Activated CD4-positive, alpha-beta memory T cell treated with anti-CD3 and anti-CD28 coated beads for 36 hours (primary cell): ENCODE data around the gene IMPG2. TPM values are rescaled to one million over a fixed set of nuclear protein-coding genes. Genes with fewer than 3 reads are reported as not detected.

Experiments
- CTCF ChIA-PET: fragments of 350-600 bp; sonication (Branson Sonifier 250); formaldehyde crosslinking; loops from one replicate; lab custom pipeline; 2021; ENCODE audit warnings: antibody characterized with exemption, inconsistent platforms; lab: Charles Lee
- POLR2A ChIA-PET: fragments of 350-600 bp; sonication (Branson Sonifier 250); formaldehyde crosslinking; loops from one replicate; lab custom pipeline; 2021; ENCODE audit warnings: antibody characterized with exemption; lab: Charles Lee
- DNase-seq: peaks from one replicate; pipeline ENCODE4 v3.0.0-alpha.2; 2020
- H3K27ac Mint-ChIP-seq: one replicate; pipeline ENCODE4 v1.8.0; 2021; ENCODE audit warnings: mixed read lengths
- H3K27me3 Mint-ChIP-seq: one replicate; pipeline ENCODE4 v1.8.0; 2021; ENCODE audit warnings: mixed read lengths
- H3K36me3 Mint-ChIP-seq: one replicate; pipeline ENCODE4 v1.8.0; 2021; ENCODE audit warnings: mixed read lengths
- H3K4me1 Mint-ChIP-seq: one replicate; pipeline ENCODE4 v1.8.0; 2021; ENCODE audit warnings: low read depth, mixed read lengths
- H3K4me3 Mint-ChIP-seq: one replicate; pipeline ENCODE4 v1.8.0; 2021; ENCODE audit warnings: mild to moderate bottlenecking, mixed read lengths
- H3K9me3 Mint-ChIP-seq: one replicate; pipeline ENCODE4 v1.8.0; 2021; ENCODE audit warnings: mixed read lengths
- intact Hi-C: fragments of 100-400 bp; cut with micrococcal nuclease; formaldehyde crosslinking; loops from one replicate; pipeline ENCODE4 v1.15.1; 2023
- total RNA-seq, 2 experiments: library from RNA; stranded (reverse); gene quantifications; one replicate each; pipeline ENCODE4 v1.2.3, GENCODE V29; 2021

Gene IMPG2
- total RNA-seq, 2 experiments from 2014 or later, result 0.10 to 0.12 TPM

- H3K4me1 Mint-ChIP-seq, result no peaks in the 10 kb centered on the region
- ChIA-PET CTCF (interaction anchor here (1.4 kb wide), 1 partner anchor 124 kb away, joined by 3 read pairs; no protein-coding TSS in a partner anchor), POLR2A (no interaction called here)
- H3K27ac Mint-ChIP-seq, result no peak overlapping the region
- intact Hi-C loops, result no loop called here
- H3K27me3 Mint-ChIP-seq, result peaks cover 5% of the 10 kb centered on the region
- H3K36me3 Mint-ChIP-seq, result no peaks in the 10 kb centered on the region
- DNase-seq, result no peak
- no peaks in the 10 kb centered on the region for H3K9me3 Mint-ChIP-seq
- no peak overlapping the region for H3K4me3 Mint-ChIP-seq
Observed at GRCh38 chr3:101193957-101194356, 126.4 kb downstream of the IMPG2 start.

- Mint-ChIP-seq H3K4me3 (no peak overlapping the region), H3K27ac (no peak overlapping the region), H3K36me3 (no peaks in the 10 kb centered on the region), H3K9me3 (no peaks in the 10 kb centered on the region), H3K4me1 (no peaks in the 10 kb centered on the region), H3K27me3 (peaks cover 4% of the 10 kb centered on the region)
- POLR2A ChIA-PET, result no interaction called here
- CTCF ChIA-PET, result interaction anchor here (1.2 kb wide), 2 partner anchors 9 to 120 kb away, joined by 3 to 4 read pairs; no protein-coding TSS in a partner anchor
- no peak for DNase-seq
- intact Hi-C loops, result no loop called here
Observed at GRCh38 chr3:101189796-101190195, 130.6 kb downstream of the IMPG2 start.

GRCh38 chr3:101189176-101189575 is 131.2 kb downstream of the IMPG2 start:
- ChIA-PET POLR2A (no interaction called here), CTCF (interaction anchor here (1.2 kb wide), 1 partner anchor 8 kb away, joined by 3 read pairs; no protein-coding TSS in a partner anchor)
- Mint-ChIP-seq H3K4me3 (no peak overlapping the region), H3K27me3 (peaks cover 4% of the 10 kb centered on the region), H3K4me1 (no peaks in the 10 kb centered on the region), H3K36me3 (no peaks in the 10 kb centered on the region), H3K9me3 (no peaks in the 10 kb centered on the region), H3K27ac (no peak overlapping the region)
- intact Hi-C loops, result no loop called here
- DNase-seq, result no peak

- CTCF ChIA-PET, result interaction anchor here (0.6 kb wide), 1 partner anchor 172 kb away, joined by 3 read pairs; no protein-coding TSS in a partner anchor
- Mint-ChIP-seq H3K4me1 (no peaks in the 10 kb centered on the region), H3K36me3 (no peaks in the 10 kb centered on the region), H3K27me3 (peaks cover 4% of the 10 kb centered on the region), H3K9me3 (no peaks in the 10 kb centered on the region), H3K27ac (no peak overlapping the region), H3K4me3 (no peak overlapping the region)
- intact Hi-C loops, result no loop called here
- POLR2A ChIA-PET, result no interaction called here
- DNase-seq, result no peak
Observed at GRCh38 chr3:101185341-101185740, 135.0 kb downstream of the IMPG2 start.

- CTCF ChIA-PET, result no interaction called here
- Mint-ChIP-seq H3K36me3 (no peaks in the 10 kb centered on the region), H3K4me3 (no peak overlapping the region), H3K9me3 (no peaks in the 10 kb centered on the region), H3K27me3 (peaks cover 3% of the 10 kb centered on the region), H3K27ac (no peak overlapping the region), H3K4me1 (no peaks in the 10 kb centered on the region)
- DNase-seq, result no peak
- POLR2A ChIA-PET, result no interaction called here
- intact Hi-C loops, result no loop called here
Observed at GRCh38 chr3:101184111-101184510, 136.3 kb downstream of the IMPG2 start.

GRCh38 chr3:101183151-101183550 is 137.2 kb downstream of the IMPG2 start:
- CTCF ChIA-PET, result no interaction called here
- intact Hi-C loops, result no loop called here
- no peaks in the 10 kb centered on the region for H3K36me3 Mint-ChIP-seq
- H3K4me3 Mint-ChIP-seq, result no peak overlapping the region
- no peak for DNase-seq
- H3K4me1 Mint-ChIP-seq, result no peaks in the 10 kb centered on the region
- H3K27me3 Mint-ChIP-seq, result no peaks in the 10 kb centered on the region
- no peaks in the 10 kb centered on the region for H3K9me3 Mint-ChIP-seq
- H3K27ac Mint-ChIP-seq, result no peak overlapping the region
- POLR2A ChIA-PET, result no interaction called here

GRCh38 chr3:101182734-101183133 is 137.6 kb downstream of the IMPG2 start:
- Mint-ChIP-seq H3K9me3 (no peaks in the 10 kb centered on the region), H3K27me3 (no peaks in the 10 kb centered on the region), H3K36me3 (no peaks in the 10 kb centered on the region), H3K27ac (no peak overlapping the region), H3K4me3 (no peak overlapping the region), H3K4me1 (no peaks in the 10 kb centered on the region)
- CTCF ChIA-PET, result no interaction called here
- POLR2A ChIA-PET, result interaction anchor here (0.6 kb wide), 1 partner anchor 12 kb away, joined by 3 read pairs; no protein-coding TSS in a partner anchor
- intact Hi-C loops, result no loop called here
- no peak for DNase-seq

- Mint-ChIP-seq H3K9me3 (no peaks in the 10 kb centered on the region), H3K27ac (no peak overlapping the region), H3K36me3 (no peaks in the 10 kb centered on the region), H3K4me1 (no peaks in the 10 kb centered on the region), H3K27me3 (no peaks in the 10 kb centered on the region), H3K4me3 (no peak overlapping the region)
- POLR2A ChIA-PET, result no interaction called here
- DNase-seq, result no peak
- CTCF ChIA-PET, result no interaction called here
- intact Hi-C loops, result no loop called here
Observed at GRCh38 chr3:101181801-101182200, 138.6 kb downstream of the IMPG2 start.

GRCh38 chr3:101179637-101180036 is 140.7 kb downstream of the IMPG2 start:
- ChIA-PET POLR2A (no interaction called here), CTCF (no interaction called here)
- Mint-ChIP-seq H3K27me3 (no peaks in the 10 kb centered on the region), H3K4me1 (no peaks in the 10 kb centered on the region), H3K9me3 (peaks cover 2% of the 10 kb centered on the region), H3K4me3 (no peak overlapping the region), H3K36me3 (no peaks in the 10 kb centered on the region), H3K27ac (no peak overlapping the region)
- no peak for DNase-seq
- intact Hi-C loops, result no loop called here

GRCh38 chr3:101177577-101177976 is 142.8 kb downstream of the IMPG2 start:
- Mint-ChIP-seq H3K27me3 (no peaks in the 10 kb centered on the region), H3K27ac (no peak overlapping the region), H3K9me3 (peaks cover 2% of the 10 kb centered on the region), H3K36me3 (no peaks in the 10 kb centered on the region), H3K4me1 (no peaks in the 10 kb centered on the region), H3K4me3 (no peak overlapping the region)
- CTCF ChIA-PET, result no interaction called here
- no peak for DNase-seq
- intact Hi-C loops, result no loop called here
- POLR2A ChIA-PET, result no interaction called here

Other genes with a start within 250 kb of the IMPG2 start
- 10 to 100 TPM; 15.8 to 18.4 TPM for gene SENP7, start 192.6 kb upstream of the IMPG2 start, total RNA-seq
- gene TRMT10C, start 241.3 kb upstream of the IMPG2 start, total RNA-seq, result 10 to 100 TPM; 39.5 to 43.2 TPM